ENCODE measurements around the gene PLPP3.

Gene PLPP3

DNA sequence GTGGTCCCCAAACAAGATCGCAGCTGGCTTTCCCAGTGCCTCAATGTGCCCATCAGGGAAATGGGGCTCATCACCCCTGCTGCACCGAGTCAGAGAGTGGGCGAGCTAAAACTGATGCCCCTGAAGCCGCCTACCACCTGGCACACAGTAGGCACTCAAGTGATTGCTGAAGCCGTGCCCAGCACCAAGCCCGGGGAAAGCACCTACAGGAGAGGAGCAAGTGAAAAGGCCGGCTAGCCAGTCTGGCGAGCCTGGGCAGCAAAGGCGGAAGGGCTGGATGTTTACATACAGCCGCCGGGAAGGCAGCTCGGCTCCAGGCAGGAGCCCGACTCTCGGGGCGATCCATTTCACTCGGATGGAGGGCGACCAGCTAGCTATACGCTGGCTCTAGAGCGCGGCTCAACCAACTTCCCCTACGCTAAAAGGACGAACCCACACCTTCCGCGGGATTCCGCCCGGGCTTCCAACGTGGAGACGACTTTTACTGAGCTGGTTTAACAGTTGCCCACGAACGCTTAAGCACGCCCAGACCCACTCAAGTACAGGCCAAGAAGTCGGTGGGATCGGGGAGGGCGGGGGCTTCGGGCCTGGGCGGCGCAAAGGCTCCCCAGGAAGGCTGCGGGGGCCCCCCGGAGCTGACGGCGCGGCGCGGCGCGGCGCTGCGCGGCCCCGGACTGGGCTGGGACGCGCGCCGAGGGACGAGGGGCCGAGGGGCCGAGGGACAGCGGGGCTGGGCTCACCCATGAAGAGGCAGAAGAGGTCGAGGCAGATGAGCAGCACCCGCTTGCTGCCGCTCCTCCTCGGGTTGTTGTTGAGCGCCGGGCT, 1.0 kb downstream of the PLPP3 start:
- DNase-seq, result peak; percentile 68
- Mint-ChIP-seq H3K27me3 (ENCODE audit: low read depth, poor library complexity) (no peaks in the 10 kb centered on the region), H3K4me1 (peaks cover 50% of the 10 kb centered on the region)

GRCh38 chr1:56577406-56578137, 1.8 kb downstream of the PLPP3 start:
- H3K27ac Mint-ChIP-seq, result peak overlapping the region; percentile 97
- H3K9me3 Mint-ChIP-seq, result no peaks in the 10 kb centered on the region
- H3K36me3 Mint-ChIP-seq (ENCODE audit: low read depth), result peaks cover 4% of the 10 kb centered on the region
- DNase-seq, result no peak
- TF ChIP-seq, protein P1, sequence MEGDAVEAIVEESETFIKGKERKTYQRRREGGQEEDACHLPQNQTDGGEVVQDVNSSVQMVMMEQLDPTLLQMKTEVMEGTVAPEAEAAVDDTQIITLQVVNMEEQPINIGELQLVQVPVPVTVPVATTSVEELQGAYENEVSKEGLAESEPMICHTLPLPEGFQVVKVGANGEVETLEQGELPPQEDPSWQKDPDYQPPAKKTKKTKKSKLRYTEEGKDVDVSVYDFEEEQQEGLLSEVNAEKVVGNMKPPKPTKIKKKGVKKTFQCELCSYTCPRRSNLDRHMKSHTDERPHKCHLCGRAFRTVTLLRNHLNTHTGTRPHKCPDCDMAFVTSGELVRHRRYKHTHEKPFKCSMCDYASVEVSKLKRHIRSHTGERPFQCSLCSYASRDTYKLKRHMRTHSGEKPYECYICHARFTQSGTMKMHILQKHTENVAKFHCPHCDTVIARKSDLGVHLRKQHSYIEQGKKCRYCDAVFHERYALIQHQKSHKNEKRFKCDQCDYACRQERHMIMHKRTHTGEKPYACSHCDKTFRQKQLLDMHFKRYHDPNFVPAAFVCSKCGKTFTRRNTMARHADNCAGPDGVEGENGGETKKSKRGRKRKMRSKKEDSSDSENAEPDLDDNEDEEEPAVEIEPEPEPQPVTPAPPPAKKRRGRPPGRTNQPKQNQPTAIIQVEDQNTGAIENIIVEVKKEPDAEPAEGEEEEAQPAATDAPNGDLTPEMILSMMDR (IDR thresholded peaks at IDR 0.05), result no peak
- peak overlapping the region; percentile 91 for H3K4me3 Mint-ChIP-seq
- peaks cover 57% of the 10 kb centered on the region for H3K4me1 Mint-ChIP-seq
- H3K27me3 Mint-ChIP-seq (ENCODE audit: low read depth, poor library complexity), result no peaks in the 10 kb centered on the region

More for the DNA sequence above, 1.0 kb downstream of the PLPP3 start:
- Mint-ChIP-seq H3K27ac (peak overlapping the region; percentile 97), H3K36me3 (ENCODE audit: low read depth) (peaks cover 4% of the 10 kb centered on the region), H3K4me3 (peak overlapping the region; percentile 91), H3K9me3 (no peaks in the 10 kb centered on the region)
- TF ChIP-seq, protein P1 (IDR thresholded peaks at IDR 0.05), result no peak

- peaks cover 60% of the 10 kb centered on the region for H3K4me1 Mint-ChIP-seq
- H3K4me3 Mint-ChIP-seq, result peak overlapping the region; percentile 91
- H3K9me3 Mint-ChIP-seq, result no peaks in the 10 kb centered on the region
- TF ChIP-seq, protein P1 (IDR thresholded peaks at IDR 0.05), result peak; percentile 16
- no peaks in the 10 kb centered on the region for H3K27me3 Mint-ChIP-seq (ENCODE audit: low read depth, poor library complexity)
- DNase-seq, result no peak
- H3K27ac Mint-ChIP-seq, result no peak overlapping the region
- H3K36me3 Mint-ChIP-seq (ENCODE audit: low read depth), result peaks cover 4% of the 10 kb centered on the region
These were observed 2.4 kb downstream of the PLPP3 start for GRCh38 chr1:56576880-56577405.

DNA sequence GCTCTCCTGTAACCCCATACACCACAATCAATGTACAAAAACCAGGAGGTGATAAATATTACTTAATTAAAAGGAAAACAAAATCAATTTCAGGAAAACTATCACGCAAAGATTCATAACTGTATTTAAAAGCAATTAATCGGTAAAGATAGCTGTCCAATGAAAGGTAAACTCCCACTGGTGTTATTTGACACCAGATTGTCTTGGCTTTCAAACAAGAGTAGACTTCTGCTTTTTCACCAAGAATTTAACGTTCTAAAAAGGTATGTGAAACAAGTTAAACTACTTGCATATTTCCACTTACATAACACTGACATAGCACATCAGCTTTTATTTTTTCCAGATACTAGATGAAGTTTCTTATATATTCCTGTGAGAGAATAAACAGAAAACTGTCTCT, 3.5 kb downstream of the PLPP3 start:
- H3K27me3 Mint-ChIP-seq (ENCODE audit: low read depth, poor library complexity), result no peaks in the 10 kb centered on the region
- H3K4me3 Mint-ChIP-seq, result peak overlapping the region; percentile 73
- H3K27ac Mint-ChIP-seq, result no peak overlapping the region
- DNase-seq, result no peak
- peaks cover 4% of the 10 kb centered on the region for H3K36me3 Mint-ChIP-seq (ENCODE audit: low read depth)
- peaks cover 67% of the 10 kb centered on the region for H3K4me1 Mint-ChIP-seq
- TF ChIP-seq, protein P1 (IDR thresholded peaks at IDR 0.05), result no peak
- H3K9me3 Mint-ChIP-seq, result no peaks in the 10 kb centered on the region

- H3K36me3 Mint-ChIP-seq (ENCODE audit: low read depth), result peaks cover 4% of the 10 kb centered on the region
- TF ChIP-seq, protein P1 (IDR thresholded peaks at IDR 0.05), result no peak
- H3K4me1 Mint-ChIP-seq, result peaks cover 66% of the 10 kb centered on the region
- DNase-seq, result no peak
- no peaks in the 10 kb centered on the region for H3K9me3 Mint-ChIP-seq
- H3K27ac Mint-ChIP-seq, result no peak overlapping the region
- no peak overlapping the region for H3K4me3 Mint-ChIP-seq
- H3K27me3 Mint-ChIP-seq (ENCODE audit: low read depth, poor library complexity), result no peaks in the 10 kb centered on the region
These were observed 4.6 kb downstream of the PLPP3 start for GRCh38 chr1:56574794-56575193.
